Caco-2 (cell line): ENCODE measurements around the gene UBXN10. TPM values are rescaled to one million over a fixed set of nuclear protein-coding genes. Genes with fewer than 3 reads are reported as not detected.

ENCODE experiments used
- BruUV-seq: library from RNA; stranded (reverse); fragments of 400-500 nt; replicated peaks from 2 replicates; lab custom pipeline; 2021; lab: Mats Ljungman, UMichigan
- CTCF ChIA-PET: fragments of 300-600 bp; sonication (Branson Sonifier 250); formaldehyde crosslinking; loops from one replicate; lab custom pipeline; 2022; ENCODE audit warnings: antibody characterized with exemption; lab: Charles Lee
- POLR2A ChIA-PET: fragments of 300-600 bp; sonication (Branson Sonifier 250); formaldehyde crosslinking; loops from one replicate; lab custom pipeline; 2022; ENCODE audit warnings: antibody characterized with exemption; lab: Charles Lee
- DNase-seq, 2 experiments: peaks; one replicate each; pipeline versions ENCODE4 v3.0.0 to v3.0.0-alpha.2; 2020 to 2022
- H3K27me3 ChIP-seq: replicated peaks from 2 replicates; pipeline ENCODE4 v1.6.0; 2011; ENCODE audit warnings: low read length; ENCODE audit not compliant: control insufficient read depth, insufficient read depth
- H3K36me3 ChIP-seq: 2 replicates; pipeline ENCODE4 v1.5.1; 2011; ENCODE audit warnings: low read length; ENCODE audit not compliant: control insufficient read depth, insufficient read depth
- H3K4me1 ChIP-seq: fragments of 250-450 bp; sonication (Bioruptor Pico); 2 replicates; pipeline ENCODE4 v1.5.1; 2020; ENCODE audit warnings: mild to moderate bottlenecking
- H3K4me3 ChIP-seq: 2 replicates; pipeline ENCODE4 v1.5.1; 2011; ENCODE audit warnings: low read depth, mild to moderate bottlenecking, control low read depth, low read length
- H3K9me3 ChIP-seq: fragments of 250-450 bp; sonication (Bioruptor Pico); 2 replicates; pipeline ENCODE4 v1.5.1; 2020; ENCODE audit warnings: mild to moderate bottlenecking, moderate library complexity
- H3K27ac Mint-ChIP-seq: one replicate; pipeline ENCODE4 v1.8.0; 2022; ENCODE audit warnings: mixed read lengths; ENCODE audit not compliant: unreplicated experiment
- H3K27me3 Mint-ChIP-seq: one replicate; pipeline ENCODE4 v1.8.0; 2022; ENCODE audit warnings: mixed read lengths; ENCODE audit not compliant: insufficient read depth, unreplicated experiment
- H3K36me3 Mint-ChIP-seq: one replicate; pipeline ENCODE4 v1.8.0; 2022; ENCODE audit warnings: mild to moderate bottlenecking, mixed read lengths; ENCODE audit not compliant: insufficient read depth, unreplicated experiment
- H3K4me1 Mint-ChIP-seq: one replicate; pipeline ENCODE4 v1.8.0; 2022; ENCODE audit warnings: low read depth, mixed read lengths; ENCODE audit not compliant: unreplicated experiment
- H3K4me3 Mint-ChIP-seq: one replicate; pipeline ENCODE4 v1.8.0; 2022; ENCODE audit warnings: mild to moderate bottlenecking, moderate library complexity, mixed read lengths; ENCODE audit not compliant: unreplicated experiment
- H3K9me3 Mint-ChIP-seq: one replicate; pipeline ENCODE4 v1.8.0; 2022; ENCODE audit warnings: mixed read lengths; ENCODE audit not compliant: unreplicated experiment
- intact Hi-C: fragments of 100-400 bp; cut with micrococcal nuclease; formaldehyde crosslinking; loops from one replicate; pipeline ENCODE4 v1.10.0; 2022; ENCODE audit not compliant: unreplicated experiment
- total RNA-seq: library from RNA; stranded (reverse); gene quantifications from 2 replicates; pipeline ENCODE4 v1.2.3, GENCODE V29; 2022
- TF ChIP-seq, protein P1 (sequence below), 2 experiments: fragments of 200-600 bp in 1 of 2; IDR thresholded peaks; 1 replicate in 1 of 2; 2 replicates in 1 of 2; pipeline versions ENCODE4 v1.5.1 to v1.8.0; 2011 to 2022; ENCODE audit warnings: antibody characterized with exemption in 1 of 2, control low read depth in 1 of 2, inconsistent platforms in 1 of 2, low read depth in 1 of 2, low read length in 1 of 2, mild to moderate bottlenecking in 1 of 2, moderate library complexity in 1 of 2; ENCODE audit not compliant: insufficient read depth in 1 of 2, severe bottlenecking in 1 of 2, unreplicated experiment in 1 of 2

Gene UBXN10
- total RNA-seq, 1 experiment from 2014 or later = 0.07 TPM

DNA sequence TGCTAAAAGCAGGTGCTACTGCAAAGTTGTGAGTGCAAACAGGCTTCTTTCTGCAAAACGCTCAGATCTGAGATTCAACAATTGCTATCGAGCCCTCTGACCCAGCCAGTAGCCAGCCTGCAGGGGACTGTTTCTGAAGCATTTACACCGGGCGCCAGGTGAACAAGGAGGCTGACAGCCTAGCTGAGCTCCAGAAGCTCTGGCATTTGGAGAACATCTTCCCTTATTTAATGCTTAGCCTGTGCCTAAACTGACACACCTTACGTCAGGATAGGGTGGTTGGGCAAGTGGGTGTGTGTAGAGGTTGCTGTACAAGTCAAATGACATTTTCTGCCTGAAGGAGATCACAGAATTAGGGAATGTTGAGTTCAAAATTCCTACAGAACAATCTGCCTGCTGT, 16.3 kb downstream of the UBXN10 start:
- Histone ChIP-seq H3K27me3 (no peaks in the 10 kb centered on the region), H3K4me3 (no peak overlapping the region), H3K36me3 (no peaks in the 10 kb centered on the region), H3K9me3 (no peaks in the 10 kb centered on the region), H3K4me1 (no peaks in the 10 kb centered on the region)
- ChIA-PET POLR2A (no interaction called here), CTCF (no interaction called here)
- intact Hi-C loops = no loop called here
- Mint-ChIP-seq H3K9me3 (no peaks in the 10 kb centered on the region), H3K27ac (no peak overlapping the region), H3K36me3 (no peaks in the 10 kb centered on the region), H3K4me1 (no peaks in the 10 kb centered on the region), H3K27me3 (peaks cover 2% of the 10 kb centered on the region), H3K4me3 (no peak overlapping the region)
- no peak for DNase-seq
- TF ChIP-seq, protein P1, sequence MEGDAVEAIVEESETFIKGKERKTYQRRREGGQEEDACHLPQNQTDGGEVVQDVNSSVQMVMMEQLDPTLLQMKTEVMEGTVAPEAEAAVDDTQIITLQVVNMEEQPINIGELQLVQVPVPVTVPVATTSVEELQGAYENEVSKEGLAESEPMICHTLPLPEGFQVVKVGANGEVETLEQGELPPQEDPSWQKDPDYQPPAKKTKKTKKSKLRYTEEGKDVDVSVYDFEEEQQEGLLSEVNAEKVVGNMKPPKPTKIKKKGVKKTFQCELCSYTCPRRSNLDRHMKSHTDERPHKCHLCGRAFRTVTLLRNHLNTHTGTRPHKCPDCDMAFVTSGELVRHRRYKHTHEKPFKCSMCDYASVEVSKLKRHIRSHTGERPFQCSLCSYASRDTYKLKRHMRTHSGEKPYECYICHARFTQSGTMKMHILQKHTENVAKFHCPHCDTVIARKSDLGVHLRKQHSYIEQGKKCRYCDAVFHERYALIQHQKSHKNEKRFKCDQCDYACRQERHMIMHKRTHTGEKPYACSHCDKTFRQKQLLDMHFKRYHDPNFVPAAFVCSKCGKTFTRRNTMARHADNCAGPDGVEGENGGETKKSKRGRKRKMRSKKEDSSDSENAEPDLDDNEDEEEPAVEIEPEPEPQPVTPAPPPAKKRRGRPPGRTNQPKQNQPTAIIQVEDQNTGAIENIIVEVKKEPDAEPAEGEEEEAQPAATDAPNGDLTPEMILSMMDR (IDR thresholded peaks at IDR 0.05; ENCODE audit: insufficient read depth in 1 of 2, low read depth in 1 of 2, low read length in 1 of 2, severe bottlenecking in 1 of 2, unreplicated experiment in 1 of 2) = no peak
- no TSS peak for BruUV-seq

DNA sequence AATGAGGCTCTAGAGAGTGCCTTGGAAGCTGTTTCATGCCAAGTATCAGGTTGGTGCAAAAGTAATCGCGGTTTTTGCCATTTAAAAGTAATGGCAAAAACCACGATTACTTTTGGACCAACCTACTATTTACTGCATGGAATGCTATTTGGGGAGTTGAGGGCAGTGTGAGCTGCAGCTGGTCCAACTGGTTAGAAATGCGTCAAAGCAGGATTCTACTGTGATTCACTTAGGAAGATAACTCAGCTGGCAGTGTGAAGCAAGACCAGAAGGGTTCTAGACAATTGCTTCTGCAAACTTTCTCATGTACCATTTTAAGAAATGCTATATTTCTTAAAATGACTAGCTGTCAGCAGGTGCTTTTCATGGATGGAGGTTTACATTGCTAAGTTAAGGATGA, 21.6 kb downstream of the UBXN10 start:
- TF ChIP-seq, protein P1 (IDR thresholded peaks at IDR 0.05; ENCODE audit: insufficient read depth in 1 of 2, low read depth in 1 of 2, low read length in 1 of 2, severe bottlenecking in 1 of 2, unreplicated experiment in 1 of 2) = no peak
- H3K4me3 Mint-ChIP-seq = no peak overlapping the region
- intact Hi-C loops = no loop called here
- no peaks in the 10 kb centered on the region for H3K4me1 ChIP-seq
- H3K36me3 ChIP-seq = no peaks in the 10 kb centered on the region
- H3K27ac Mint-ChIP-seq = no peak overlapping the region
- peaks cover 5% of the 10 kb centered on the region for H3K27me3 Mint-ChIP-seq
- H3K27me3 ChIP-seq = no peaks in the 10 kb centered on the region
- no peak overlapping the region for H3K4me3 ChIP-seq
- POLR2A ChIA-PET = no interaction called here
- no TSS peak for BruUV-seq
- H3K4me1 Mint-ChIP-seq = no peaks in the 10 kb centered on the region
- no peaks in the 10 kb centered on the region for H3K36me3 Mint-ChIP-seq
- H3K9me3 Mint-ChIP-seq = no peaks in the 10 kb centered on the region
- no peaks in the 10 kb centered on the region for H3K9me3 ChIP-seq
- no peak for DNase-seq
- CTCF ChIA-PET = no interaction called here

DNA sequence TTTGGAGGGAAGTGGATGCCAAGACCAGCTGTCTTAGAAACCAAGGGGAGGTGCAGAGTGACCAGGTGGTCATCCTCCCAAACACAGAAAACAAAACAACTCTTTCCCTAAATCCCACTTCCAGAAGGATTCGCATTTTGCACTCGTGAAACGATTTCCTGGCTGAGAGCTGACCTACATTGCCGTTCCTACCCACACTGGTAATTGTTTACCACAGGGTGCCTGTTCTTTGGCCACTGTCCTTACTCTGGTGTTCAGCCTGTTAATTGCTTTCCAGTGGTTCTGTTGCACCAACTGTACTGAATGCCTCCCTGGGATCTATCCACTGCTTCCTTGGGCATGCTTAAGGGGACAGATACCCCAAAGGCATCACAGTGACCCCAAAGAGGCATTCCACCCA, 23.6 kb downstream of the UBXN10 start:
- H3K9me3 Mint-ChIP-seq = no peaks in the 10 kb centered on the region
- ChIA-PET POLR2A (no interaction called here), CTCF (no interaction called here)
- Histone ChIP-seq H3K27me3 (no peaks in the 10 kb centered on the region), H3K4me3 (no peak overlapping the region), H3K9me3 (no peaks in the 10 kb centered on the region), H3K4me1 (no peaks in the 10 kb centered on the region), H3K36me3 (no peaks in the 10 kb centered on the region)
- H3K27me3 Mint-ChIP-seq = peaks cover 5% of the 10 kb centered on the region
- H3K27ac Mint-ChIP-seq = no peak overlapping the region
- DNase-seq = no peak
- TF ChIP-seq, protein P1 (IDR thresholded peaks at IDR 0.05; ENCODE audit: insufficient read depth in 1 of 2, low read depth in 1 of 2, low read length in 1 of 2, severe bottlenecking in 1 of 2, unreplicated experiment in 1 of 2) = no peak
- BruUV-seq = no TSS peak
- intact Hi-C loops = no loop called here
- H3K4me3 Mint-ChIP-seq = no peak overlapping the region
- H3K36me3 Mint-ChIP-seq = no peaks in the 10 kb centered on the region
- no peaks in the 10 kb centered on the region for H3K4me1 Mint-ChIP-seq
